Loucy (cell line): ENCODE results near the gene TOX2.

Experiments
- H2AFZ ChIP-seq: fragments of 200-600 bp; sonication (generic); 2 replicates; pipeline ENCODE4 v1.6.0; 2016; ENCODE audit warnings: antibody characterized with exemption, mild to moderate bottlenecking, low read length, moderate library complexity
- H3F3A ChIP-seq: fragments of 200-600 bp; 2 replicates; pipeline ENCODE4 v1.6.0; 2016; ENCODE audit warnings: antibody characterized with exemption, low read depth, mild to moderate bottlenecking
- H3K27me3 ChIP-seq: fragments of 200-600 bp; sonication (generic); 2 replicates; pipeline ENCODE4 v1.6.1; 2014; ENCODE audit warnings: low read length, mild to moderate bottlenecking; ENCODE audit not compliant: insufficient read depth, poor library complexity, severe bottlenecking
- H3K36me3 ChIP-seq: fragments of 200-600 bp; sonication (generic); 2 replicates; pipeline ENCODE4 v1.6.1; 2016; ENCODE audit warnings: low read length; ENCODE audit not compliant: insufficient read depth
- H3K4me1 ChIP-seq: fragments of 200-600 bp; sonication (generic); 2 replicates; pipeline ENCODE4 v1.5.1; 2014; ENCODE audit warnings: low read length, mild to moderate bottlenecking; ENCODE audit not compliant: insufficient read depth, poor library complexity, severe bottlenecking
- H3K4me2 ChIP-seq: fragments of 200-600 bp; sonication (generic); 2 replicates; pipeline ENCODE4 v1.6.0; 2014; ENCODE audit warnings: antibody characterized with exemption, low read length, low read depth, mild to moderate bottlenecking; ENCODE audit not compliant: poor library complexity, severe bottlenecking
- H3K4me3 ChIP-seq: fragments of 200-600 bp; sonication (generic); 2 replicates; pipeline ENCODE4 v1.5.1; 2014; ENCODE audit warnings: low read length, mild to moderate bottlenecking, mixed read lengths; ENCODE audit not compliant: poor library complexity, severe bottlenecking
- H3K79me2 ChIP-seq: fragments of 200-600 bp; sonication (generic); 2 replicates; pipeline ENCODE4 v1.6.1; 2014; ENCODE audit warnings: low read length; ENCODE audit not compliant: insufficient read depth
- H3K9ac ChIP-seq: fragments of 200-600 bp; sonication (generic); 2 replicates; pipeline ENCODE4 v1.6.0; 2014; ENCODE audit warnings: mild to moderate bottlenecking, low read depth, low read length, moderate library complexity; ENCODE audit not compliant: poor library complexity, severe bottlenecking
- H3K9me2 ChIP-seq: fragments of 200-600 bp; sonication (generic); replicated peaks from 2 replicates; pipeline ENCODE4 v1.6.1; 2016; ENCODE audit warnings: low read depth, low read length, mixed read lengths
- H3K9me3 ChIP-seq: fragments of 200-600 bp; sonication (generic); 2 replicates; pipeline ENCODE4 v1.6.1; 2014; ENCODE audit warnings: mild to moderate bottlenecking, antibody characterized with exemption, low read length, low read depth; ENCODE audit not compliant: insufficient read depth
- H4K20me1 ChIP-seq: fragments of 200-600 bp; sonication (generic); 2 replicates; pipeline ENCODE4 v1.6.0; 2014; ENCODE audit warnings: antibody characterized with exemption, low read length, mild to moderate bottlenecking; ENCODE audit not compliant: insufficient read depth, poor library complexity, severe bottlenecking
- EZH2phosphoT487 ChIP-seq: fragments of 200-600 bp; IDR thresholded peaks from 2 replicates; pipeline ENCODE4 v1.6.1; 2018; ENCODE audit warnings: antibody characterized with exemption, mild to moderate bottlenecking, moderate library complexity, borderline replicate concordance
- TF ChIP-seq, protein P1 (sequence below): fragments of 200-600 bp; sonication (generic); conservative IDR thresholded peaks from 2 replicates; pipeline ENCODE4 v1.5.1; 2014; ENCODE audit warnings: mild to moderate bottlenecking, antibody characterized with exemption, low read length

Gene TOX2

DNA sequence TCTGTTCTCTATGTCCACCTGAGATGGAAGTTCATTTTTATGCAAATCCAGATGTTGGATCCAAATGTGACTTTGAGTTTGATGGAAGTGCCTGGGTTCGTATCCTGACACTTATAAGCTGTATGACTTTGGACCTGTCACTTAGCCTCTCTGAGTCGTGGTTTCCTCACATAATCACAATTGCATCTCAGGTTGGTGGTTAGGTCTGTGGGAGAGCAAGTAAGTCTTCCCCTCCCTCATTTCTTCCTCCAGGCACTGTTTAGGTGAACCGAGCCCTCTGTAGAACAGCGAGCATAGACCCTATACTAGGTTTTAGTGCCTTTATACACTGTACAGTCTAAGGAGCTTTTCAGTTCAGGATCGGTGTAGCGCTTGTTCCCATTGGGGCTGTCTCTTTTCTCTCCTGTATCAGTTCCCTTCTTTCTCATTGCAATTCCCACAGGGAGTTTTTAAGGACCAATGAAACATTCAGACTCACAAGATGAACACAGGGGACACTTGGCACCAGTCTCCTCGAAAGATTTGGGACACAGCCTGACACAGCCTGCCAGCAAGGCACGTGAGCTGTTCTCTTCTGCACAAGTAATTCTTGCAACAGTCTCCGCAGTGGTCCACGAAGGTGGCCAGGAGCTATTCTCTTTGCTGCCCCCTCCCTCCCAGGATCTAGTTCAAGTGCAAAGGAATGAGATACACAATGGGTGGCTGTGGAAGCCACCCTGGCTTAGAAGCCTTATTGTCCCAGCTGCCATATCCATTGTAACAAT is 11.8 kb downstream of the TOX2 start:
- Histone ChIP-seq H3K4me1 (peaks cover 41% of the 10 kb centered on the region), H3K27me3 (no peaks in the 10 kb centered on the region), H2AFZ (no peak overlapping the region), H3K4me2 (peak overlapping the region; percentile 15), H3K79me2 (no peaks in the 10 kb centered on the region), H3K9ac (no peak overlapping the region), H4K20me1 (no peaks in the 10 kb centered on the region), H3K36me3 (no peaks in the 10 kb centered on the region), H3K9me3 (no peaks in the 10 kb centered on the region), H3K9me2 (no peaks in the 10 kb centered on the region), H3F3A (no peaks in the 10 kb centered on the region), H3K4me3 (no peak overlapping the region)
- TF ChIP-seq, protein P1, sequence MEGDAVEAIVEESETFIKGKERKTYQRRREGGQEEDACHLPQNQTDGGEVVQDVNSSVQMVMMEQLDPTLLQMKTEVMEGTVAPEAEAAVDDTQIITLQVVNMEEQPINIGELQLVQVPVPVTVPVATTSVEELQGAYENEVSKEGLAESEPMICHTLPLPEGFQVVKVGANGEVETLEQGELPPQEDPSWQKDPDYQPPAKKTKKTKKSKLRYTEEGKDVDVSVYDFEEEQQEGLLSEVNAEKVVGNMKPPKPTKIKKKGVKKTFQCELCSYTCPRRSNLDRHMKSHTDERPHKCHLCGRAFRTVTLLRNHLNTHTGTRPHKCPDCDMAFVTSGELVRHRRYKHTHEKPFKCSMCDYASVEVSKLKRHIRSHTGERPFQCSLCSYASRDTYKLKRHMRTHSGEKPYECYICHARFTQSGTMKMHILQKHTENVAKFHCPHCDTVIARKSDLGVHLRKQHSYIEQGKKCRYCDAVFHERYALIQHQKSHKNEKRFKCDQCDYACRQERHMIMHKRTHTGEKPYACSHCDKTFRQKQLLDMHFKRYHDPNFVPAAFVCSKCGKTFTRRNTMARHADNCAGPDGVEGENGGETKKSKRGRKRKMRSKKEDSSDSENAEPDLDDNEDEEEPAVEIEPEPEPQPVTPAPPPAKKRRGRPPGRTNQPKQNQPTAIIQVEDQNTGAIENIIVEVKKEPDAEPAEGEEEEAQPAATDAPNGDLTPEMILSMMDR: no peak
- no peak for TF ChIP-seq EZH2phosphoT487

DNA sequence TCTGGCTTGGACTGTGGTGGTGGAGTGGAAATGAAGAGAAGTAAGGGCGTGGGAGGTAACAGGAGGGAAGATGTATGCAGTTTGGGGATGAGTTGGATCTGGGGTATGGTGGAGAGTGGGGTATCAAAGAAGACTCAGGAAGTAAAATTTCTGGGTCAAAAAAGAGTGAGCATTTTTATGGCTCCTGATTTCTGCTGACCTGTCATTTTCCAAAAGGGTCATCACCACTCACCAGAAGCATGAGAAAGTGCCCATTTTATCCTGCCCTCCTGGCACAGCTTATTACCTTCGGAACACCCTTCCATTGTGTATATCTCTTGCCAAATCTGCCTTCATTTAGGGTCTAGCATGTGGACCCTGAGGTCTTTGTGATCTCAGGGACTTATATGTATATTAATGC is 17.3 kb downstream of the TOX2 start:
- Histone ChIP-seq H3K79me2 (no peaks in the 10 kb centered on the region), H3K9me2 (no peaks in the 10 kb centered on the region), H2AFZ (no peak overlapping the region), H3K4me1 (peaks cover 2% of the 10 kb centered on the region), H3K4me2 (no peak overlapping the region), H3K27me3 (no peaks in the 10 kb centered on the region), H3F3A (no peaks in the 10 kb centered on the region), H3K36me3 (no peaks in the 10 kb centered on the region), H3K4me3 (no peak overlapping the region), H3K9ac (no peak overlapping the region), H4K20me1 (no peaks in the 10 kb centered on the region), H3K9me3 (no peaks in the 10 kb centered on the region)
- TF ChIP-seq EZH2phosphoT487: no peak
- TF ChIP-seq, protein P1: no peak

DNA sequence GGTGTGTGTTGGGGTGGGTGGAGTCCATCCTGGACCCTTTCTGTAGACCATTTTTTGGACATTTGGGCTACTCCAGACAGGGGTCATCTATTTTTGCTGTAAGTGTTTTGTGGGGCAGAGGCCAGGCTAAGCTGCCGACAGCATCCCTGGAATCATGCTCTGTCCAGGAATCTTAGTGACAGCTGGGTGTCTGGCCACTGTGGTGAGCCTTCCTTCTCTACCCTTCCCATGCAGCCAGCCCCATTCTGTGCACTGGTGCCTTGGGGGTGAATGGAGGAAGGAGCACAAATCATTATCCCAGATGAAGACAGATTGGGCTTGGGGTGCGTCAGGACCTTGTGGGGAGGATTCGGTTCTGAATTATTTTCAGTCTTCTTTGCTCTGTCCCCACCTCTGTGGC is 20.2 kb downstream of the TOX2 start:
- H3K9me2 ChIP-seq: no peaks in the 10 kb centered on the region
- H3K4me3 ChIP-seq: no peak overlapping the region
- H3K4me2 ChIP-seq: no peak overlapping the region
- H3K79me2 ChIP-seq: no peaks in the 10 kb centered on the region
- no peaks in the 10 kb centered on the region for H3K9me3 ChIP-seq
- H4K20me1 ChIP-seq: no peaks in the 10 kb centered on the region
- no peaks in the 10 kb centered on the region for H3K27me3 ChIP-seq
- H3F3A ChIP-seq: no peaks in the 10 kb centered on the region
- TF ChIP-seq, protein P1: no peak
- TF ChIP-seq EZH2phosphoT487: no peak
- no peaks in the 10 kb centered on the region for H3K36me3 ChIP-seq
- H2AFZ ChIP-seq: no peak overlapping the region
- H3K9ac ChIP-seq: no peak overlapping the region
- peaks cover 7% of the 10 kb centered on the region for H3K4me1 ChIP-seq
